K562 (cell line): ENCODE data around the gene IGF2BP3. TPM values are rescaled to one million over a fixed set of nuclear protein-coding genes. Genes with fewer than 3 reads are reported as not detected.

Experiments
- ARID1B ChIP-seq: fragments of 450-650 bp; IDR thresholded peaks from 2 replicates; pipeline ENCODE4 v1.6.1; 2016; ENCODE audit warnings: antibody characterized with exemption, mild to moderate bottlenecking, inconsistent platforms
- C11orf30 ChIP-seq: fragments of 450-650 bp; IDR thresholded peaks from 2 replicates; pipeline ENCODE4 v1.6.1; 2016; ENCODE audit warnings: low read depth, mild to moderate bottlenecking
- CGGBP1 ChIP-seq: fragments of 250-450 bp; sonication (Bioruptor Pico); IDR thresholded peaks from 2 replicates; pipeline ENCODE4 v1.9.0; 2021; ENCODE audit warnings: mild to moderate bottlenecking
- CHD1 ChIP-seq: fragments of 200-600 bp; sonication (generic); IDR thresholded peaks from one replicate; pipeline ENCODE4 v1.6.1; 2012; ENCODE audit warnings: mild to moderate bottlenecking, moderate library complexity, low read length, inconsistent platforms
- CREBBP ChIP-seq: IDR thresholded peaks from one replicate; pipeline ENCODE4 v1.6.1; 2012; ENCODE audit warnings: low read depth, mild to moderate bottlenecking, control low read depth, inconsistent platforms, low read length
- DPF2 ChIP-seq: fragments of 450-650 bp; IDR thresholded peaks from 2 replicates; pipeline ENCODE4 v1.6.1; 2016
- ELF2 ChIP-seq: fragments of 250-450 bp; sonication (Bioruptor Pico); IDR thresholded peaks from 2 replicates; pipeline ENCODE4 v1.5.0; 2021; ENCODE audit warnings: mild to moderate bottlenecking
- ERF ChIP-seq: fragments of 450-650 bp; formaldehyde crosslinking; IDR thresholded peaks from 2 replicates; pipeline ENCODE4 v1.4.0; 2020; ENCODE audit warnings: mild to moderate bottlenecking, mixed read lengths
- FIP1L1 ChIP-seq: fragments of 200-400 bp; formaldehyde crosslinking; IDR thresholded peaks from 2 replicates; pipeline ENCODE4 v1.6.1; 2018; ENCODE audit warnings: mild to moderate bottlenecking, low read depth, low read length; ENCODE audit not compliant: poor library complexity, severe bottlenecking
- FOXA1 ChIP-seq: fragments of 450-650 bp; IDR thresholded peaks from 2 replicates; pipeline ENCODE4 v1.6.1; 2016; ENCODE audit warnings: mild to moderate bottlenecking, borderline replicate concordance
- GABPA ChIP-seq: fragments of 200-800 bp; sonication (Bioruptor generic); conservative IDR thresholded peaks from 2 replicates; pipeline ENCODE4 v1.6.1; 2016; ENCODE audit warnings: low read depth, missing genetic modification characterization, missing compliant biosample characterization
- HNRNPLL ChIP-seq: fragments of 200-400 bp; formaldehyde crosslinking; IDR thresholded peaks from 2 replicates; pipeline ENCODE4 v1.6.1; 2017; ENCODE audit warnings: low read length, low read depth, mild to moderate bottlenecking; ENCODE audit not compliant: poor library complexity, severe bottlenecking
- NR2C1 ChIP-seq, 2 experiments: fragments of 450-650 bp; IDR thresholded peaks; 2 replicates each; pipeline ENCODE4 v1.6.1; 2017; ENCODE audit warnings: mild to moderate bottlenecking in 2 of 2, antibody characterized with exemption in 1 of 2, inconsistent platforms in 1 of 2, missing compliant biosample characterization in 1 of 2, missing genetic modification characterization in 1 of 2
- NR2C2 ChIP-seq, 2 experiments: fragments of 200-800 bp in 1 of 2; sonication (Bioruptor generic) in 1 of 2; sonication (generic) in 1 of 2; formaldehyde crosslinking in 1 of 2; IDR thresholded peaks; 2 replicates each; pipeline versions ENCODE4 v1.6.1 to v1.8.0; 2016 to 2022; ENCODE audit warnings: mild to moderate bottlenecking in 1 of 2, missing compliant biosample characterization in 1 of 2, missing genetic modification characterization in 1 of 2, missing genetic modification reagents in 1 of 2
- PHF8 ChIP-seq: fragments of 200-600 bp; sonication (generic); IDR thresholded peaks from 2 replicates; pipeline ENCODE4 v1.6.1; 2012; ENCODE audit warnings: mixed run types, mild to moderate bottlenecking, inconsistent platforms, low read length, moderate library complexity, borderline replicate concordance
- SMARCE1 ChIP-seq: fragments of 450-650 bp; IDR thresholded peaks from 2 replicates; pipeline ENCODE4 v1.7.1; 2016; ENCODE audit warnings: mild to moderate bottlenecking
- SPI1 ChIP-seq: IDR thresholded peaks from 2 replicates; pipeline ENCODE4 v1.6.1; 2011; ENCODE audit warnings: low read depth, low read length, control low read depth, borderline replicate concordance
- VEZF1 ChIP-seq: fragments of 200-800 bp; sonication (Bioruptor generic); IDR thresholded peaks from 2 replicates; pipeline ENCODE4 v1.6.1; 2017; ENCODE audit warnings: missing genetic modification characterization, missing compliant biosample characterization
- ZC3H8 ChIP-seq: fragments of 450-650 bp; IDR thresholded peaks from 2 replicates; pipeline ENCODE4 v1.6.1; 2017
- ZNF212 ChIP-seq: fragments of 450-650 bp; formaldehyde crosslinking; IDR thresholded peaks from 2 replicates; pipeline ENCODE4 v1.4.0; 2020; ENCODE audit warnings: mild to moderate bottlenecking
- polyA plus RNA-seq, 8 experiments: library from polyadenylated mRNA; depleted of rRNA in 4 of 8; stranded (reverse) in 5 of 8; unstranded in 3 of 8; fragments of >200 nt; fragmentation: Nextera tagmentation in 2 of 8; fragmentation: Illumina TruSeq in 1 of 8; extraction: Ambion mirVana in 2 of 8; extraction: Trizol in 1 of 8; gene quantifications; 2 replicates each; pipeline versions ENCODE4 v1.2.1 to v1.2.3, GENCODE V29; 2011 to 2014; ENCODE audit warnings: inconsistent platforms in 1 of 8, missing spikeins in 1 of 8
- total RNA-seq, 7 experiments: library from RNA; depleted of rRNA in 6 of 7; stranded (reverse); fragments of >200 nt in 6 of 7; fragmentation: Illumina TruSeq in 2 of 7; extraction: Trizol in 2 of 7; gene quantifications; 2 replicates each; pipeline versions ENCODE4 v1.2.1 to v1.2.3, GENCODE V29; 2011 to 2021; ENCODE audit warnings: low replicate concordance in 1 of 7
- TF ChIP-seq, protein P1 (sequence below): fragments of 450-650 bp; formaldehyde crosslinking; conservative IDR thresholded peaks from 2 replicates; pipeline ENCODE4 v1.4.0; 2022; ENCODE audit warnings: mild to moderate bottlenecking, missing genetic modification characterization
- TF ChIP-seq, protein P2 (sequence below), 2 experiments: fragments of 450-650 bp in 1 of 2; sonication (generic) in 1 of 2; formaldehyde crosslinking in 1 of 2; IDR thresholded peaks in 1 of 2; conservative IDR thresholded peaks in 1 of 2; 2 replicates each; pipeline versions ENCODE4 v1.6.1 to v1.8.1; 2016 to 2023; ENCODE audit warnings: mild to moderate bottlenecking in 2 of 2, moderate library complexity in 2 of 2, inconsistent platforms in 1 of 2, missing genetic modification reagents in 1 of 2
- TF ChIP-seq, protein P3 (sequence below): fragments of 450-650 bp; formaldehyde crosslinking; IDR thresholded peaks from 2 replicates; pipeline ENCODE4 v1.4.0; 2020; ENCODE audit warnings: mild to moderate bottlenecking, moderate library complexity

Gene IGF2BP3
- total and polyA plus RNA-seq, 9 of the 15 experiments (the other 6 are each of a cell fraction or from before 2014, with no cell fraction given) = 8.4 to 88.1 (median 61.2) TPM

- no peak for TF ChIP-seq CGGBP1
- TF ChIP-seq C11orf30 = no peak
- TF ChIP-seq VEZF1 (CRISPR knock-in tag) = peak; percentile 92
- TF ChIP-seq, protein P1, sequence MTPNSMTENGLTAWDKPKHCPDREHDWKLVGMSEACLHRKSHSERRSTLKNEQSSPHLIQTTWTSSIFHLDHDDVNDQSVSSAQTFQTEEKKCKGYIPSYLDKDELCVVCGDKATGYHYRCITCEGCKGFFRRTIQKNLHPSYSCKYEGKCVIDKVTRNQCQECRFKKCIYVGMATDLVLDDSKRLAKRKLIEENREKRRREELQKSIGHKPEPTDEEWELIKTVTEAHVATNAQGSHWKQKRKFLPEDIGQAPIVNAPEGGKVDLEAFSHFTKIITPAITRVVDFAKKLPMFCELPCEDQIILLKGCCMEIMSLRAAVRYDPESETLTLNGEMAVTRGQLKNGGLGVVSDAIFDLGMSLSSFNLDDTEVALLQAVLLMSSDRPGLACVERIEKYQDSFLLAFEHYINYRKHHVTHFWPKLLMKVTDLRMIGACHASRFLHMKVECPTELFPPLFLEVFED (CRISPR knock-in tag) = no peak
- TF ChIP-seq, protein P2, sequence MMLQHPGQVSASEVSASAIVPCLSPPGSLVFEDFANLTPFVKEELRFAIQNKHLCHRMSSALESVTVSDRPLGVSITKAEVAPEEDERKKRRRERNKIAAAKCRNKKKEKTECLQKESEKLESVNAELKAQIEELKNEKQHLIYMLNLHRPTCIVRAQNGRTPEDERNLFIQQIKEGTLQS (IDR thresholded peaks at IDR 0.05) = no peak
- TF ChIP-seq, protein P2 (CRISPR knock-in tag; conservative IDR thresholded peaks at IDR 0.05) = no peak
- no peak for TF ChIP-seq FOXA1
- no peak for TF ChIP-seq CHD1
- peak; percentile 71 for TF ChIP-seq NR2C1 (IDR thresholded peaks at IDR 0.05)
- TF ChIP-seq NR2C1 (tag; IDR thresholded peaks at IDR 0.05) = peak; percentile 65
- no peak for TF ChIP-seq CREBBP
- no peak for TF ChIP-seq ARID1B
- no peak for TF ChIP-seq SMARCE1
- TF ChIP-seq, protein P3, sequence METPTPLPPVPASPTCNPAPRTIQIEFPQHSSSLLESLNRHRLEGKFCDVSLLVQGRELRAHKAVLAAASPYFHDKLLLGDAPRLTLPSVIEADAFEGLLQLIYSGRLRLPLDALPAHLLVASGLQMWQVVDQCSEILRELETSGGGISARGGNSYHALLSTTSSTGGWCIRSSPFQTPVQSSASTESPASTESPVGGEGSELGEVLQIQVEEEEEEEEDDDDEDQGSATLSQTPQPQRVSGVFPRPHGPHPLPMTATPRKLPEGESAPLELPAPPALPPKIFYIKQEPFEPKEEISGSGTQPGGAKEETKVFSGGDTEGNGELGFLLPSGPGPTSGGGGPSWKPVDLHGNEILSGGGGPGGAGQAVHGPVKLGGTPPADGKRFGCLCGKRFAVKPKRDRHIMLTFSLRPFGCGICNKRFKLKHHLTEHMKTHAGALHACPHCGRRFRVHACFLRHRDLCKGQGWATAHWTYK (CRISPR knock-in tag) = no peak
- peak; percentile 50; the same call in 1 of the 2 replicates for TF ChIP-seq PHF8
- no peak for TF ChIP-seq ERF (CRISPR knock-in tag)
- no peak for TF ChIP-seq FIP1L1
- TF ChIP-seq ELF2 (CRISPR knock-in tag) = no peak
- TF ChIP-seq HNRNPLL = no peak
- TF ChIP-seq SPI1 = peak; percentile 18; the same call in 1 of the 2 replicates
- no peak for TF ChIP-seq DPF2
- TF ChIP-seq ZNF212 = no peak
- TF ChIP-seq ZC3H8 = no peak
- TF ChIP-seq NR2C2 (CRISPR knock-in tag; IDR thresholded peaks at IDR 0.05) = no peak
- TF ChIP-seq NR2C2 (tag; IDR thresholded peaks at IDR 0.05) = peak; percentile 94
- peak; percentile 88 for TF ChIP-seq GABPA
Observed at GRCh38 chr7:23490357-23491135, 20.3 kb upstream of the IGF2BP3 start (continued).
